ENCODE data around the gene CCSER1. TPM values are rescaled to one million over a fixed set of nuclear protein-coding genes. Genes with fewer than 3 reads are reported as not detected.
A peak's percentile ranks its signal among the peaks of the same experiment; 100 is the strongest.

The CCSER1 gene
- total and polyA plus RNA-seq, 2 of the 8 experiments (the other 6 are each of a cell fraction or from before 2014, with no cell fraction given): 0.26 to 0.84 TPM

- Histone ChIP-seq H2BK20ac (ENCODE audit: low read length) (no peak overlapping the region), H3K4me1 (replicated peaks in 1 of 4; ENCODE audit: control insufficient read depth in 3 of 4, insufficient read depth in 4 of 4, low read length in 3 of 4) (peaks cover 0 to 5% (median 2%) of the 10 kb centered on the region in 4 experiments; a peak in 2 of 7 replicates), H3K14ac (ENCODE audit: insufficient read length) (no peak overlapping the region), H2BK15ac (ENCODE audit: low read length) (no peak overlapping the region), H3K4ac (replicated peaks; ENCODE audit: insufficient read length, low read depth, low read length) (no peak overlapping the region), H4K5ac (ENCODE audit: insufficient read length, low read depth, low read length) (no peak overlapping the region), H2BK5ac (ENCODE audit: low read depth, low read length) (no peak overlapping the region), H3K18ac (ENCODE audit: extremely low read depth, low read length) (no peak overlapping the region), H3K27ac (ENCODE audit: low read depth, low read length) (no peak overlapping the region), H3K79me2 (ENCODE audit: control insufficient read depth in 1 of 2, insufficient read depth in 2 of 2, low read length in 2 of 2) (no peaks in the 10 kb centered on the region), H3K4me3 (ENCODE audit: extremely low read depth in 1 of 4, insufficient read depth in 2 of 4, low read depth in 3 of 4, low read length in 4 of 4) (no peak overlapping the region), H3K9ac (replicated peaks in 1 of 4; ENCODE audit: extremely low read depth in 1 of 4, low read depth in 3 of 4, low read length in 3 of 4) (no peak overlapping the region), H3K36me3 (ENCODE audit: control insufficient read depth in 2 of 4, insufficient read depth in 4 of 4, low read length in 3 of 4) (no peaks in the 10 kb centered on the region), H4K20me1 (replicated peaks in 1 of 2; ENCODE audit: control insufficient read depth in 1 of 2, insufficient read depth in 2 of 2, low read length in 2 of 2) (no peaks in the 10 kb centered on the region), H3K23ac (ENCODE audit: insufficient read length) (no peak overlapping the region), H4K8ac (ENCODE audit: extremely low read depth, insufficient read depth, low read length) (no peak overlapping the region), H3K56ac (replicated peaks; ENCODE audit: insufficient read length, low read depth, low read length) (no peak overlapping the region), H4K91ac (replicated peaks; ENCODE audit: insufficient read length, low read length) (no peak overlapping the region), H2AK5ac (ENCODE audit: low read depth, low read length) (no peak overlapping the region), H3K4me2 (ENCODE audit: insufficient read depth in 1 of 2, low read depth in 2 of 2, low read length in 2 of 2) (no peak overlapping the region), H3K79me1 (ENCODE audit: low read depth, low read length) (no peaks in the 10 kb centered on the region), H2BK12ac (ENCODE audit: low read depth, low read length) (no peak overlapping the region), H3K27me3 (replicated peaks in 1 of 4; ENCODE audit: control insufficient read depth in 3 of 4, extremely low read depth in 1 of 4, insufficient read depth in 3 of 4, low read length in 3 of 4) (no peaks in the 10 kb centered on the region), H3K9me3 (ENCODE audit: insufficient read depth in 2 of 2, low read depth in 1 of 2, low read length in 1 of 2) (no peaks in the 10 kb centered on the region), H2AFZ (ENCODE audit: low read length) (peak overlapping the region; percentile 92), H3K23me2 (ENCODE audit: low read depth, low read length) (no peaks in the 10 kb centered on the region), H2BK120ac (replicated peaks; ENCODE audit: low read depth, low read length) (no peak overlapping the region)
- WGBS, 2 experiments (ENCODE audit: extremely low coverage in 1 of 2, insufficient coverage in 1 of 2, insufficient read length in 1 of 2, insufficient replicate concordance in 2 of 2, low coverage in 1 of 2, low lambda C conversion rate in 2 of 2, missing lambda C conversion rate in 1 of 2): 85% methylated on average over 8 of the region's 8 CpGs; no CpG with 5 or more reads in 1 of the 2 experiments
- CTCF ChIA-PET (ENCODE audit: partially characterized antibody): interaction anchor here (0.6 kb wide), 1 partner anchor 210 kb away, joined by 3 read pairs; no protein-coding TSS in a partner anchor
- FAIRE-seq (no peak), DNase-seq (ENCODE audit: low read depth in 1 of 2, low spot score in 2 of 2) (no peak)
- POLR2A ChIA-PET (ENCODE audit: partially characterized antibody): no interaction called here
- no peak for TF ChIP-seq ZNF274 (IDR thresholded peaks at IDR 0.05; ENCODE audit: borderline replicate concordance, extremely low read depth, low read length)
Measured at GRCh38 chr4:90081432-90082144, 45.6 kb upstream of the CCSER1 start.
